Cardiac muscle cell (in vitro differentiated cells and primary cell): ENCODE measurements around the gene TWIST2. TPM values are rescaled to one million over a fixed set of nuclear protein-coding genes. Genes with fewer than 3 reads are reported as not detected.

ENCODE experiments used
- DNase-seq, 2 donors: peaks; one replicate each; pipeline versions ENCODE4 v3.0.0 to v3.0.0-alpha.2; 2010 to 2017; ENCODE audit warnings: low read depth in 1 of 2, low spot score in 1 of 2
- H3K27ac ChIP-seq: fragments of 200-600 bp; sonication (generic); 2 replicates; pipeline ENCODE4 v1.5.1; 2016
- H3K27me3 ChIP-seq: fragments of 200-600 bp; sonication (generic); 2 replicates; pipeline ENCODE4 v1.6.0; 2016; ENCODE audit warnings: control low read depth
- H3K36me3 ChIP-seq: fragments of 200-600 bp; sonication (generic); 2 replicates; pipeline ENCODE4 v1.5.1; 2016; ENCODE audit warnings: control low read depth
- H3K4me1 ChIP-seq: fragments of 200-600 bp; sonication (generic); 2 replicates; pipeline ENCODE4 v1.8.1; 2017; ENCODE audit warnings: low read depth, mild to moderate bottlenecking, mixed run types
- H3K4me3 ChIP-seq: fragments of 200-600 bp; sonication (generic); 2 replicates; pipeline ENCODE4 v1.5.1; 2016; ENCODE audit warnings: mild to moderate bottlenecking
- H3K9me3 ChIP-seq: fragments of 200-600 bp; sonication (generic); 2 replicates; pipeline ENCODE4 v1.5.1; 2017; ENCODE audit warnings: low read depth, mild to moderate bottlenecking, control low read depth
- CTCF ChIP-seq: IDR thresholded peaks from 2 replicates; pipeline ENCODE4 v1.5.1; 2012; ENCODE audit warnings: low read depth, mild to moderate bottlenecking, low read length
- polyA plus RNA-seq: library from polyadenylated mRNA; unstranded; fragments of >200 nt; fragmentation: Nextera tagmentation; extraction: Ambion mirVana; gene quantifications from 2 replicates; pipeline ENCODE4 v1.2.1, GENCODE V29; 2016
- total RNA-seq: library from RNA; depleted of rRNA; stranded (reverse); fragments of >200 nt; gene quantifications from 2 replicates; pipeline ENCODE4 v1.2.3, GENCODE V29; 2016

TWIST2 gene
- total and polyA plus RNA-seq, 2 experiments from 2014 or later, result not detected

GRCh38 chr2:238890618-238891456, 43.0 kb downstream of the TWIST2 start:
- H3K4me1 ChIP-seq, result no peaks in the 10 kb centered on the region
- DNase-seq, result no peak
- H3K9me3 ChIP-seq, result no peaks in the 10 kb centered on the region
- no peak overlapping the region for H3K4me3 ChIP-seq
- H3K27me3 ChIP-seq, result no peaks in the 10 kb centered on the region
- H3K27ac ChIP-seq, result no peak overlapping the region
- no peak for TF ChIP-seq CTCF
- no peaks in the 10 kb centered on the region for H3K36me3 ChIP-seq

GRCh38 chr2:238891457-238892203, 43.7 kb downstream of the TWIST2 start:
- Histone ChIP-seq H3K36me3 (no peaks in the 10 kb centered on the region), H3K4me3 (no peak overlapping the region), H3K4me1 (no peaks in the 10 kb centered on the region), H3K27ac (no peak overlapping the region), H3K9me3 (no peaks in the 10 kb centered on the region), H3K27me3 (no peaks in the 10 kb centered on the region)
- DNase-seq, result no peak
- TF ChIP-seq CTCF, result no peak

- no peak overlapping the region for H3K27ac ChIP-seq
- no peak for DNase-seq
- H3K4me1 ChIP-seq, result no peaks in the 10 kb centered on the region
Observed at GRCh38 chr2:238892204-238892500, 44.3 kb downstream of the TWIST2 start.

GRCh38 chr2:238892796-238893195, 44.9 kb downstream of the TWIST2 start:
- DNase-seq, result no peak
- TF ChIP-seq CTCF, result no peak

More at GRCh38 chr2:238892204-238892500, 44.3 kb downstream of the TWIST2 start:
- Histone ChIP-seq H3K9me3 (no peaks in the 10 kb centered on the region), H3K36me3 (no peaks in the 10 kb centered on the region), H3K27me3 (no peaks in the 10 kb centered on the region), H3K4me3 (no peak overlapping the region)
- TF ChIP-seq CTCF, result no peak

GRCh38 chr2:238893349-238894000, 45.6 kb downstream of the TWIST2 start:
- no peaks in the 10 kb centered on the region for H3K36me3 ChIP-seq

More at GRCh38 chr2:238892796-238893195, 44.9 kb downstream of the TWIST2 start:
- no peak overlapping the region for H3K4me3 ChIP-seq
- H3K27me3 ChIP-seq, result no peaks in the 10 kb centered on the region
- no peaks in the 10 kb centered on the region for H3K36me3 ChIP-seq
- no peaks in the 10 kb centered on the region for H3K9me3 ChIP-seq
- no peaks in the 10 kb centered on the region for H3K4me1 ChIP-seq
- H3K27ac ChIP-seq, result no peak overlapping the region

More at GRCh38 chr2:238893349-238894000, 45.6 kb downstream of the TWIST2 start:
- no peak overlapping the region for H3K4me3 ChIP-seq
- TF ChIP-seq CTCF, result no peak
- no peak overlapping the region for H3K27ac ChIP-seq
- peaks cover 3% of the 10 kb centered on the region for H3K9me3 ChIP-seq
- H3K4me1 ChIP-seq, result no peaks in the 10 kb centered on the region
- no peak for DNase-seq
- no peaks in the 10 kb centered on the region for H3K27me3 ChIP-seq
